Esophagus mucosa (tissue), 1 donor: ENCODE data around the gene PPP2R2C. TPM values are rescaled to one million over a fixed set of nuclear protein-coding genes. Genes with fewer than 3 reads are reported as not detected.

Experiments
- ATAC-seq: fragments of 200-7000 bp; cut with Tn5 transposase; one replicate; pipeline ENCODE4 v1.9.1; 2020
- total RNA-seq: library from RNA; stranded (reverse); gene quantifications from one replicate; pipeline ENCODE4 v1.2.4, GENCODE V29; 2023
- donor health status: DM: yes; HTN: yes; CAD: no.

Gene PPP2R2C
- total RNA-seq, 1 donor from 2014 or later, result 65.7 TPM

- peak; percentile 85 for ATAC-seq
These were observed 147.2 kb downstream of the PPP2R2C start for GRCh38 chr4:6324999-6325787.

- ATAC-seq, result no peak
These were observed 147.9 kb downstream of the PPP2R2C start for GRCh38 chr4:6324461-6324998.

GRCh38 chr4:6322761-6323566, 149.4 kb downstream of the PPP2R2C start:
- ATAC-seq, result no peak

- no peak for ATAC-seq
These were observed 150.2 kb downstream of the PPP2R2C start for GRCh38 chr4:6322067-6322760.

- ATAC-seq, result no peak
These were observed 151.1 kb downstream of the PPP2R2C start for GRCh38 chr4:6321361-6321760.

GRCh38 chr4:6320663-6321062, 151.8 kb downstream of the PPP2R2C start:
- no peak for ATAC-seq

GRCh38 chr4:6319530-6320150, 152.8 kb downstream of the PPP2R2C start:
- ATAC-seq, result peak; percentile 51

GRCh38 chr4:6318206-6318605, 154.2 kb downstream of the PPP2R2C start:
- ATAC-seq, result no peak

- no peak for ATAC-seq
These were observed 155.9 kb downstream of the PPP2R2C start for GRCh38 chr4:6316461-6317003.

GRCh38 chr4:6313216-6313615, 159.2 kb downstream of the PPP2R2C start:
- ATAC-seq, result peak; percentile 62

GRCh38 chr4:6309777-6310176, 162.6 kb downstream of the PPP2R2C start:
- ATAC-seq, result no peak

- ATAC-seq, result no peak
These were observed 163.3 kb downstream of the PPP2R2C start for GRCh38 chr4:6308899-6309643.

GRCh38 chr4:6307891-6308290, 164.5 kb downstream of the PPP2R2C start:
- ATAC-seq, result no peak

- no peak for ATAC-seq
These were observed 165.2 kb downstream of the PPP2R2C start for GRCh38 chr4:6307230-6307629.

GRCh38 chr4:6306299-6306698, 166.1 kb downstream of the PPP2R2C start:
- ATAC-seq, result no peak

- no peak for ATAC-seq
These were observed 168.5 kb downstream of the PPP2R2C start for GRCh38 chr4:6303943-6304342.

- no peak for ATAC-seq
These were observed 169.5 kb downstream of the PPP2R2C start for GRCh38 chr4:6302869-6303268.

GRCh38 chr4:6301732-6302442, 170.5 kb downstream of the PPP2R2C start:
- ATAC-seq, result no peak

GRCh38 chr4:6301051-6301731, 171.2 kb downstream of the PPP2R2C start:
- no peak for ATAC-seq

- ATAC-seq, result no peak
These were observed 172.1 kb downstream of the PPP2R2C start for GRCh38 chr4:6300359-6300758.
